ENCODE measurements around the gene KLF16. TPM values are rescaled to one million over a fixed set of nuclear protein-coding genes. Genes with fewer than 3 reads are reported as not detected.

Gene KLF16
- total and polyA plus RNA-seq, 2 experiments from 2014 or later, result 8.9 to 20.2 TPM

GRCh38 chr19:1851654-1852580, 11.5 kb downstream of the KLF16 start:
- Histone ChIP-seq H3K27ac (ENCODE audit: low read depth) (no peak overlapping the region), H3K9me2 (ENCODE audit: insufficient read depth) (no peaks in the 10 kb centered on the region), H3K36me3 (ENCODE audit: insufficient read depth) (no peaks in the 10 kb centered on the region), H3K4me3 (peak overlapping the region; percentile 64), H3K4me2 (peak overlapping the region; percentile 86), H4K20me1 (replicated peaks; ENCODE audit: insufficient read depth) (peaks cover 7% of the 10 kb centered on the region), H3K79me2 (replicated peaks; ENCODE audit: insufficient read depth) (peaks cover 17% of the 10 kb centered on the region), H2AFZ (no peak overlapping the region), H3K27me3 (ENCODE audit: insufficient read depth) (no peaks in the 10 kb centered on the region), H3K4me1 (ENCODE audit: insufficient read depth) (peaks cover 27% of the 10 kb centered on the region), H3F3A (replicated peaks; ENCODE audit: low read depth) (peaks cover 25% of the 10 kb centered on the region)
- Mint-ChIP-seq H3K4me3 (peak overlapping the region; percentile 60; the same call in 2 of the 3 replicates), H3K9me3 (0 out of 3 replicates have a peak, but pooled peaks cover 2% of the 10 kb centered on the region), H3K27ac (no peak overlapping the region), H3K36me3 (ENCODE audit: low read depth) (peaks cover 5% of the 10 kb centered on the region; the same call in 2 of the 3 replicates), H3K4me1 (peaks cover 44% of the 10 kb centered on the region), H3K27me3 (ENCODE audit: insufficient read depth, low read depth, poor library complexity) (peaks cover 27% of the 10 kb centered on the region)
- ATAC-seq (peak; percentile 5), DNase-seq (ENCODE audit: low spot score) (peak; percentile 76)
- TF ChIP-seq EZH2 (IDR thresholded peaks at IDR 0.05; ENCODE audit: low read depth, unreplicated experiment) (no peak), POLR2AphosphoS5 (IDR thresholded peaks at IDR 0.05; ENCODE audit: low read depth) (peak; percentile 26; the same call in 1 of the 2 replicates)

- H3K9me3 Mint-ChIP-seq, result 0 out of 3 replicates have a peak, but pooled peaks cover 2% of the 10 kb centered on the region
- no peak for ATAC-seq
- peaks cover 46% of the 10 kb centered on the region for H3K4me1 Mint-ChIP-seq
- peak overlapping the region; percentile 60 for H3K4me3 Mint-ChIP-seq
- Histone ChIP-seq H3K36me3 (ENCODE audit: insufficient read depth) (no peaks in the 10 kb centered on the region), H2AFZ (no peak overlapping the region), H3K4me2 (peak overlapping the region; percentile 86), H3F3A (replicated peaks; ENCODE audit: low read depth) (peaks cover 21% of the 10 kb centered on the region), H3K27ac (ENCODE audit: low read depth) (no peak overlapping the region), H3K4me1 (ENCODE audit: insufficient read depth) (peaks cover 21% of the 10 kb centered on the region), H4K20me1 (replicated peaks; ENCODE audit: insufficient read depth) (peaks cover 8% of the 10 kb centered on the region), H3K79me2 (replicated peaks; ENCODE audit: insufficient read depth) (peaks cover 26% of the 10 kb centered on the region), H3K27me3 (ENCODE audit: insufficient read depth) (no peaks in the 10 kb centered on the region), H3K9me2 (ENCODE audit: insufficient read depth) (no peaks in the 10 kb centered on the region), H3K4me3 (peak overlapping the region; percentile 64)
- H3K36me3 Mint-ChIP-seq (ENCODE audit: low read depth), result peaks cover 5% of the 10 kb centered on the region; the same call in 2 of the 3 replicates
- no peak for TF ChIP-seq ETS1 (IDR thresholded peaks at IDR 0.05)
- peak; percentile 55 to 65 for TF ChIP-seq CTCF (conservative IDR thresholded peaks at IDR 0.05; ENCODE audit: low read depth in 2 of 2)
- H3K27ac Mint-ChIP-seq, result peak overlapping the region; percentile 62; the same call in 1 of the 2 replicates
- peaks cover 26% of the 10 kb centered on the region for H3K27me3 Mint-ChIP-seq (ENCODE audit: insufficient read depth, low read depth, poor library complexity)
- DNase-seq (ENCODE audit: low spot score), result peak; percentile 59
Measured at GRCh38 chr19:1850809-1851653, 12.3 kb downstream of the KLF16 start.

Measured in GM23338 (cell line).